Measurements from ENCODE around the gene PHOX2A.

The PHOX2A gene

GRCh38 chr11:72260574-72260973 lies 16.6 kb upstream of the PHOX2A start:
- TF ChIP-seq ZNF274 (IDR thresholded peaks at IDR 0.05; ENCODE audit: low read depth, low read length), result no peak
- H3K4me3 ChIP-seq (ENCODE audit: low read length), result no peak overlapping the region

DNA sequence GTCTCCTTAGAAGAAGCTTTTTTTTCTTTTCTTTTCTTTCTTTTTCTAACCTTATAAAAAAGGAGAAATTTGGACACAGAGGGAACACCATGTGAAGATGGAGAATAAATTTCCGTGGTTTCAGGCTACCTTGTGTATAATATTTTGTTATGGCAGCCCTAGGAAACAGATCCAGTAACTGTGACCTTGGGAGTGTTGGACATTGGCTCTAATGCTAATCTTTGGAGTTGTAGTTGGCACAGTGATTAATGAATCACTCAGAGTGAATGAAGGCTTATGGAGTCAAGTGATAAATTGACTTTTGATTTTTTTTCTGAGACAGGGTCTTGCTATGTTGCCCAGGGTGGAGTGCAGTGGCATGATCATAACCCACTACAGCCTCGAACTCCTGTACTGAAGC lies 15.5 kb upstream of the PHOX2A start:
- no peak overlapping the region for H3K4me3 ChIP-seq (ENCODE audit: low read length)
- TF ChIP-seq ZNF274 (IDR thresholded peaks at IDR 0.05; ENCODE audit: low read depth, low read length), result no peak

DNA sequence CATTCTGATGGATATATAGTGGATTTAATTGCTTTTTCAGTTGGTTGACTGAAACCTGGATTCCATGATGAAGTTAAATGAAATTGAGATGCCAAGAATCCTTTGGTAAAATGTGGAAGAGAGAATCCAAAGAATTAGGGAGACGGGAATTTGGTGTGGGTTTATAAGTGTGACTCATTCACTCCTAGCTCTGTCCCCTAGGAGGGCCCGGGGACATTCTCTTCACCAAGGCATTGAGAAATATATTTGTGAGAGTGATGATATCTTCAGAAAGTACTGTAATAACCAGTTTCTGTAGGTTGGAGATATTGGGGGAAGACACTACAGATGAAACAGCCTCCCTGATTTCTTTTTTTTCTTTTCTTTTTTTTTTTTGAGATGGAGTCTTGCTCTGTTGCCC lies 13.6 kb upstream of the PHOX2A start:
- no peak for TF ChIP-seq ZNF274 (IDR thresholded peaks at IDR 0.05; ENCODE audit: low read depth, low read length)

GRCh38 chr11:72254299-72254993 lies 10.5 kb upstream of the PHOX2A start:
- H3K4me3 ChIP-seq (ENCODE audit: low read length), result no peak overlapping the region
- TF ChIP-seq ZNF274 (IDR thresholded peaks at IDR 0.05; ENCODE audit: low read depth, low read length), result no peak

More for the DNA sequence above, 13.6 kb upstream of the PHOX2A start:
- H3K4me3 ChIP-seq (ENCODE audit: low read length), result no peak overlapping the region

GRCh38 chr11:72253392-72253791 lies 9.4 kb upstream of the PHOX2A start:
- no peak overlapping the region for H3K4me3 ChIP-seq (ENCODE audit: low read length)
- no peak for TF ChIP-seq ZNF274 (IDR thresholded peaks at IDR 0.05; ENCODE audit: low read depth, low read length)

DNA sequence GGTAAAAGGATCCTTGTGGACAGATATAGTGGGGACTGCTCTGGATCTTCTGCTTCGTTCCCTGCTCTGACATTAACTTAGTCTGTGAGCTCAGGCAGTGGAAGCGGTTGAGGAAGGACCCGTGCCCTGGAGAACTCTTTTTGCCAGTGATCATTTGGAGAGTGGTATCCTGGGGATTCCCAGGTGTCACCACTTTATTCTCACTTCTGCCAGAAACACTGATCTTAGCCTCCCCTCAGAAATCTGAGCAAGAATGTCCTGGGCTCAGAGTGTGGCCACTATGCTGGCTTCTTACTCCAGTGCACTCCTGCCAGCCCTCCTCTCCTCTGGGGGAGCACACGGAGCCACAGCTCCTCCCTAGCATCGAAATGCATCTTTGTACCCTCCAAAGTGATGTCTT lies 7.6 kb upstream of the PHOX2A start:
- TF ChIP-seq ZNF274 (IDR thresholded peaks at IDR 0.05; ENCODE audit: low read depth, low read length), result no peak
- no peak overlapping the region for H3K4me3 ChIP-seq (ENCODE audit: low read length)

GRCh38 chr11:72250661-72251464 lies 6.9 kb upstream of the PHOX2A start:
- no peak overlapping the region for H3K4me3 ChIP-seq (ENCODE audit: low read length)
- TF ChIP-seq ZNF274 (IDR thresholded peaks at IDR 0.05; ENCODE audit: low read depth, low read length), result no peak

DNA sequence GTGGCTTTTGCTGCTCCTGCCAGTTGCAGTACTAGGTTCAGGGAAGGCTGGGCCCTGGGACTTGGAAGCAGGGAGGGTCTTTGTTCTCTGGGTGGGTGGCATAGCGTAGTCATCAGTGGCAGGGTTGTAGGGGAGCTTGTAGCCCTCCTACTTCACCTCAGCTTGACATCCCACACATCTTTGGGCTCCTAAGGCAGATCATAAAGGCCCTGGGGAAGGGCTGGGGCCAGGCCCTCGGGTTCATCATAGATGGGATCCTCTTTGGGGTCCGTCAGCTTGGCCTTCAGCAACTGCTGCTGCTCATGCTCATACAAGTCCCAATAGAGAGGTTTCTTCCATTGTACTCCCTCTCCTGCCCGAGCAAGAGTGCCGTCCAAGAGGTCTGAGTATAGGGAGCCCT lies 6.0 kb upstream of the PHOX2A start:
- no peak overlapping the region for H3K4me3 ChIP-seq (ENCODE audit: low read length)
- TF ChIP-seq ZNF274 (IDR thresholded peaks at IDR 0.05; ENCODE audit: low read depth, low read length), result no peak

DNA sequence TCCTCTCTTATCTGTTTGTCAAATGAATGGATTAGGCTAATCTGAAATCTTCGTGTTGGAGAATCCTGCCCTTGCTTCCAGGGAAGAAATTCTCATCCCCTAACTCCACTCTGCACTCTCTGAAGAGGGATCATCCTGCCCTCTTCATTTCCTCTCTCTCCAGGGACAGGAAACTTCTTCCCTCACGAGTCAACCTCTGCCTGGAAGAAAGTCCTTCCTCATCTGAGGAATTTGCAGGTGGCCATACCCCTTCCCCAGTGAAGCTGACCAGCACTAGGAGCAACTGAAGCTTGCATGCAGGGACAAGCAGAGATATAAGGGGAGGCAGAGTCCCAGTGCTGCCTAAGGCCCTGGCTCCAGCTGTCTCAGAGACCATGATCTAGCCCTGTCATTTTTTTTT lies 3.6 kb upstream of the PHOX2A start:
- TF ChIP-seq ZNF274 (IDR thresholded peaks at IDR 0.05; ENCODE audit: low read depth, low read length), result no peak
- no peak overlapping the region for H3K4me3 ChIP-seq (ENCODE audit: low read length)

DNA sequence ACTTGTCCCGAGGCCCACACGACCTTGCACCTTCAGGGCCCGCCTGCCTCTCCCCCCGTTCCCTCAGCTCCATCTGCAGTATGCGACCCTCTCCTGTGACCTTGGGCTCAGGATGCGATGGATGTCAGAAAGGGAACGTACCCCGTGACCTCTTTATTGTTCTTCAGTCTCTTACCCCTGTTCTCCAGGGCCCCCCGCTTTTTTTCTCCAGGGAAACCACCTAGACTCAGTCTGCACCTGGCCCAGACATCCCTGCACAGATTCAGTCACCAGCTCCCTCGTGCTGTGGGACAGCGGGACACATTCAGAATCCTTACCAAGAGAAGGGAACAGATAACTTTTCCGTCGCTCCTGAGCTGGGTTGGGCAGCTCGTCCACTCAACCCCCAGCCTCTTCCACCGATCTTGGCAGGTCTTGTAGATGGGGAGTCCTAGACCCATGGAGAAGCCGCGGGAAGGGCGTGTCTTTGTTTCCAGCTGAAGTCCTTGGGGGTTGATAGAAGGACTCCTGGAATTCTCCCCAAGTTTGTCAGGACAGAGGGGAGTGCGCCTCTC lies 1.4 kb upstream of the PHOX2A start:
- H3K4me3 ChIP-seq (ENCODE audit: low read length), result no peak overlapping the region
- no peak for TF ChIP-seq ZNF274 (IDR thresholded peaks at IDR 0.05; ENCODE audit: low read depth, low read length)

DNA sequence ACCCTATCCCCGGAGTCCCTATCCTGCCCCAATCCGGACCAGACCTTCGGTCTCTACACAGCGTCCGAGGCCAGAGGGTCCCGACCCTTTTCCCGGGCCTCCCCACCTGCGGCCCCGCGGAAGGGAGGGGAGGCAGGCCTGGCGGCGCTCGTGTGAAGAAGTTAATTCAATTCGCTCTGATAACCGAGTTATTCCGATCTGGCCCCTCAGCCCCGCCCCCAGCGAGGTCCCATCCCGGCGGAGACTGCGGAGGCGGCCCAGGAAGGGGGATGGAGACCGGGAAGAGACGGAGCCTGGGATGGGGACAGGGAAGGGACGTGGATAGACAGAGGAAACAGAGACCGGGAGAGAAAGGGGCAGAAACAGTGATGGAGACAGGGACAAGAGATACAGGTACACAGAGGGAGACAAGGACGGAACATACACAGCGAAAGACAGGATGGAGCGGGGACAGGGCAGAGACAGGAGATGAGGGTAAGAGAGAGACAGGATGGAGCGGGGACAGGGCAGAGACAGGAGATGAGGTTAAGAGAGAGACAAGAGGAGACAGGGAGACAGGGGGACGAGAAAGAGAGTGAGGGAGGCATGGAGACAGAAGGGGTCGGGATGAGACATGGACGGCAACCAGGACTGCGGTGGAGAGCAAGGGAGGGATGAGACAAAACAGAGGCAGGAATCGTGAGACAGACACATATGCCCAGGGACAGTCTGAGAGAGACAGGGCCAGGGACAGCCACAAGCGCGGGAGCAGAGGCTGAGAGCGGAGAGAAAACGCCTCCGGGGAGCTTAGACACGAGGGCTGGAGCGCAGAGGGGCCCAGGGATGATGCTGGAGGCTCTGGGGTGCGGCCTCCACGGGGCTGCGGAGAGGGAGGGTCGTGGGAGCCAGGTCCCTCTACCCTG lies 636 bp upstream of the PHOX2A start:
- TF ChIP-seq ZNF274 (IDR thresholded peaks at IDR 0.05; ENCODE audit: low read depth, low read length), result no peak
- H3K4me3 ChIP-seq (ENCODE audit: low read length), result no peak overlapping the region

- no peak for TF ChIP-seq ZNF274 (IDR thresholded peaks at IDR 0.05; ENCODE audit: low read depth, low read length)
- H3K4me3 ChIP-seq (ENCODE audit: low read length), result no peak overlapping the region
These were observed 560 bp downstream of the PHOX2A start for GRCh38 chr11:72243173-72244059.

DNA sequence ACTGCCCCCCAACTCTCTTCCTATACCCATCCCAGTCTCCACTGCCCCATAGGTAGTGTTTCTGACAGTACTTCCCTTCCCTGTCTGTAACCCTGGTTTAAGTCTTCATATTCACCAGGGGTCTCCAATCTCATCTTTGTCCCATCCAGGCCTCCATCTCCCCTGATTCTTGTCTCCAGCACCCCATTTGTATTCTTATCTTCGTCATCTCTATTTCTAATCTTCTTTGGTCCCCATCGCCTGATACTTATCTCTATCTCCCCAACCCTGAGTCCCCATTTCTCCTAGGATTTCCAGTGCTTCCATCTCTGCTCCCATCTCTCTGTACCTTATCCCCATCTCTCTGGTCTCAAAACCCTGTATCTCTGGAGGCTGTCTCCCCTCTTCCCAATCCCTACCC lies 1.8 kb downstream of the PHOX2A start:
- H3K4me3 ChIP-seq (ENCODE audit: low read length), result no peak overlapping the region
- no peak for TF ChIP-seq ZNF274 (IDR thresholded peaks at IDR 0.05; ENCODE audit: low read depth, low read length)

Measured in GM08714 (cell line).